ENCODE measurements around the gene SPATA6L.

DNA sequence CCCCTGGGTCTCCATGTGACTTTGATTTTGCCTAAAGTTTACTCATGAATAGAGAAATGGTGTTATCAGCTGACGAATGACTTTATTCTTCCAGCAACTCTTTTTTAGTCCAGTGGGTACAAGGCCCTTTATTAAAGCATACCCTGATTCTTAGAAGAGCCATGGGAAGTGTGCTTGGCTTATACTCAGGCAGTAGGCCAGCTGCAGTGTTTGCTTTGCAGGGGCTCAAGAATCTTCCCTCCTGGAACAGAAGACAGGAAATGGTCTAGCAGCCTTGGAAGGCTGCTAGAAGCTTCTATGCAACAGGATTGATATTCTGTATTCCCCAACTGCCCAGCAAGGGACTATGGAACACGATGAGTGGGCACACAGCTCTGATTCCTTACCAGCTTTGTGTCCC, 77.6 kb downstream of the SPATA6L start:
- TF ChIP-seq POLR2A (IDR thresholded peaks at IDR 0.05; ENCODE audit: low read depth, low read length): no peak
- TF ChIP-seq POLR2AphosphoS2 (IDR thresholded peaks at IDR 0.05; ENCODE audit: low read depth, low read length): no peak
- TF ChIP-seq EZH2 (IDR thresholded peaks at IDR 0.05; ENCODE audit: borderline replicate concordance, control insufficient read depth, low read depth, low read length): no peak
- TF ChIP-seq, protein P1, sequence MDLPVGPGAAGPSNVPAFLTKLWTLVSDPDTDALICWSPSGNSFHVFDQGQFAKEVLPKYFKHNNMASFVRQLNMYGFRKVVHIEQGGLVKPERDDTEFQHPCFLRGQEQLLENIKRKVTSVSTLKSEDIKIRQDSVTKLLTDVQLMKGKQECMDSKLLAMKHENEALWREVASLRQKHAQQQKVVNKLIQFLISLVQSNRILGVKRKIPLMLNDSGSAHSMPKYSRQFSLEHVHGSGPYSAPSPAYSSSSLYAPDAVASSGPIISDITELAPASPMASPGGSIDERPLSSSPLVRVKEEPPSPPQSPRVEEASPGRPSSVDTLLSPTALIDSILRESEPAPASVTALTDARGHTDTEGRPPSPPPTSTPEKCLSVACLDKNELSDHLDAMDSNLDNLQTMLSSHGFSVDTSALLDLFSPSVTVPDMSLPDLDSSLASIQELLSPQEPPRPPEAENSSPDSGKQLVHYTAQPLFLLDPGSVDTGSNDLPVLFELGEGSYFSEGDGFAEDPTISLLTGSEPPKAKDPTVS (IDR thresholded peaks at IDR 0.05; ENCODE audit: low read depth, low read length): no peak
- TF ChIP-seq, protein P2, sequence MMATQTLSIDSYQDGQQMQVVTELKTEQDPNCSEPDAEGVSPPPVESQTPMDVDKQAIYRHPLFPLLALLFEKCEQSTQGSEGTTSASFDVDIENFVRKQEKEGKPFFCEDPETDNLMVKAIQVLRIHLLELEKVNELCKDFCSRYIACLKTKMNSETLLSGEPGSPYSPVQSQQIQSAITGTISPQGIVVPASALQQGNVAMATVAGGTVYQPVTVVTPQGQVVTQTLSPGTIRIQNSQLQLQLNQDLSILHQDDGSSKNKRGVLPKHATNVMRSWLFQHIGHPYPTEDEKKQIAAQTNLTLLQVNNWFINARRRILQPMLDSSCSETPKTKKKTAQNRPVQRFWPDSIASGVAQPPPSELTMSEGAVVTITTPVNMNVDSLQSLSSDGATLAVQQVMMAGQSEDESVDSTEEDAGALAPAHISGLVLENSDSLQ (IDR thresholded peaks at IDR 0.05): no peak
- TF ChIP-seq CHD1 (IDR thresholded peaks at IDR 0.05; ENCODE audit: low read depth, low read length): no peak
- no peak for TF ChIP-seq MYC (IDR thresholded peaks at IDR 0.05; ENCODE audit: insufficient read depth, insufficient read length, insufficient replicate concordance, low read length, severe bottlenecking)

Data from GM12878 (cell line).